GM18505 (cell line): ENCODE measurements around the gene CBL.

Experiments
- ATAC-seq: cut with Tn5 transposase; IDR thresholded peaks from one replicate; pipeline ENCODE4 v1.9.1; 2021; ENCODE audit not compliant: unreplicated experiment
- POLR2A ChIP-seq: IDR thresholded peaks from 4 replicates; pipeline ENCODE4 v1.6.1; 2011; ENCODE audit warnings: borderline replicate concordance; ENCODE audit not compliant: insufficient read depth, insufficient read length; ENCODE audit errors: extremely low read depth

The CBL gene

DNA sequence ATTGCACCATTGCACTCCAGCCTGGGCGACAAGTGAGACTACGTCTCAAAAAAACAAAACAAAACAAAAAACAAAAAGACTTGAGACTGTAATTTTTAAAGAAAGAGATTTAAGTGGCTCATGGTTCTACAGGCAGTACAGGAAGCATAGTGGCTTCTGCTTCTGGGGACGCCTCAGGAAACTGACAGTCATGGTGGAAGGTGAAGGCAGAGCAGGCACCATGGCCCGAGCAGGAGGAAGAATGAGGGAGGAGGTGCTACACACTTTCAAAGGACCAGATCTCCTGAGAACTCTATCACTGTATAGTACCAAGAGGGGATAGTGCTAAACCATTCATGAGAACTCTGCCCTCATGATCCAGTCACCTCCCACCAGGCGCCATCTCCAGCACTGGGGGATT lies 52.0 kb downstream of the CBL start:
- ATAC-seq = no peak
- TF ChIP-seq POLR2A = no peak

DNA sequence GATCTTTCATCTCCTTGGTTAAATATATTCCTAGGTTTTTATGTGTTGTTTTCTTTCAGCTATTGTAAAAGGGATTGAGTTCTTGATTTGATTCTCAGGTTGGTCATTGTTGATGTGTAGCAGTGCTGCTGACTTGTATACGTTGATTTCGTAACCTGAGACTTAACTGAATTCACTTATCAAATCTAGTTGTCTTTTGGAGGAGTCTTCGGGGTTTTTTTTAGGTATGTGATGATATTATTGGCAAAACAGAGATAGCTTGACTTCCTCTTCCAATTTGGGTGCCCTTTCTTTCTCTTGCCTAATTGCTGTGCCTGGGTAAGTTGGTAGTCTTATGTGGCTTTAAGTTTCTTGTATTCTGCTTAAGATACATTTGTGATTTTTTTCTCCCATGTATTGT lies 52.8 kb downstream of the CBL start:
- no peak for TF ChIP-seq POLR2A
- ATAC-seq = no peak

DNA sequence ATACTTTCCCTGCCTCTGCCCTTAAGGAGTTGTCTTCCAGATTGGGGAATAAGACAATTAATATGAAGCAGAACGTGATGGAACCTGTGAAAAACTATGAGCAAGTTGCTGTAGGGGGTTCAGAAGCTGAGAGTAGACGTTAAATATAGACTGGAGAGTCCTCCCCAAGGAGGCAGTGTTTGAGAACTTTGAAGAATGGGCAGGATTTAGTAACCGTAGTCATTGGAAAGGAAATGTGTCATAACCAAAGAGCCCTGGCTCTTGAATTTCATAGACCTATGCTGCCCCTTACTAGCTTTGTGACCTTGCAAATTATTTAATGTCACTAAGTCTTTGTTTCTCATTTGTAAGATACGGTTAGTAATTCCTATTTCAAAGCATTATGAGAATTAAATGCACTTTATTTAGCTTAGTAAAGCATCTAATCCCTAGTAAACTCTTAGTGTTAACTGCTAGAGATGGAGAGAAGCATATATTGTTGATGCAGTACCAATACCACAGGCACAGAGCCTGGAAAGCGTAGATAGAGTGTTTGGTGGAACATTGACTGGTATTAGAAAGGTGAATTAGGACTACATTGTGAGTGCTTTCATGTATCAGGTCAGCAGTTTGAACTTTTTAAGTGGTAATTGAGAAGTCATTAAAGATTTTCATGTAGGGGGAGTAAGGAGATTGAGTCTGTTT lies 56.7 kb downstream of the CBL start:
- no peak for TF ChIP-seq POLR2A
- ATAC-seq = no peak

DNA sequence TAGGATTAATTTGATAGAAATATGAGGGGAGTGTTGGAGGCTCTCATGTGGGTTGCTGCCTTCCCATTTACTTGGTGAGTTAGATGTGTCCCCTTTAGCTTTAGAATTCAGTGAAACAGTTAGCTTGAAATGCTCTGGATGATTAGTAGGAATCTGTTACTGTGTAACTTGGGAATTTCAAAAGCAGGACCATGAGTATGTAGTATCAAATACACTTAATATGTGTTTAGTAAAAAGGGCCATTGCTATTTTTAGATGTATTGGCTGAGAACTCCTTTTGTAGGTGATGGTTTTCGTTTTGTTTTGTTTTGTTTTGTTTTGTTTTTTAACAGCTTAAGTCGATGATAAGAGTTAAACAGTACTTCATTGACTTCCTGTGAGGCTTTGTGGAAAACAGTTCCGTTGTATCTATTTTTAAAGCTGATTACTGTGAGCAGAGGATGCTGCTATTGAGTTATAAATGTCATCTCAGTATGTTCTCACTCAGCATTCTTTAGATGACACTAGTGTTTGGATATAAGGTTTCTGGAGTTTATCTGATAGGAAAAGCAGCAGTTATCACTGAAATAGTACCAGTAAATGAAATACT lies 57.3 kb downstream of the CBL start:
- no peak for ATAC-seq
- no peak for TF ChIP-seq POLR2A

DNA sequence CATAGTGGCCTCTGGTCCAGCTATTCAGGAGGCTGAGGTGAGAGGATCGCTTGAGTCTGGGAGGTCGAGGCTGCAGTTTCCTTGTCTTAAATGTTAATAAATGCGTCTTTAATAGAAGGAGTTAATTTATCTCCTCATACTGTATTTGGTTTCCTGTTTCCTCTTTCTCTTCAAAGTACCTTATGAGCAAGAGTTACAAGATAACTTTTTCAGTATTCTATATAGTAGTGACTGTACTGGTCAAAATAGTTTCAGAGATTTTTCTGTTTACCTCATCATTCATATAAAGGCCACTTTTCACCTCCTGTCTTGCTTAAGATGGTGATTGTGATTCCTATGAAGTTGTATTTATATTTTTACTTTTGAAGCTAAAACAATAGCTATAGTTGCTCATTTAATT lies 59.9 kb downstream of the CBL start:
- TF ChIP-seq POLR2A = no peak
- ATAC-seq = no peak

DNA sequence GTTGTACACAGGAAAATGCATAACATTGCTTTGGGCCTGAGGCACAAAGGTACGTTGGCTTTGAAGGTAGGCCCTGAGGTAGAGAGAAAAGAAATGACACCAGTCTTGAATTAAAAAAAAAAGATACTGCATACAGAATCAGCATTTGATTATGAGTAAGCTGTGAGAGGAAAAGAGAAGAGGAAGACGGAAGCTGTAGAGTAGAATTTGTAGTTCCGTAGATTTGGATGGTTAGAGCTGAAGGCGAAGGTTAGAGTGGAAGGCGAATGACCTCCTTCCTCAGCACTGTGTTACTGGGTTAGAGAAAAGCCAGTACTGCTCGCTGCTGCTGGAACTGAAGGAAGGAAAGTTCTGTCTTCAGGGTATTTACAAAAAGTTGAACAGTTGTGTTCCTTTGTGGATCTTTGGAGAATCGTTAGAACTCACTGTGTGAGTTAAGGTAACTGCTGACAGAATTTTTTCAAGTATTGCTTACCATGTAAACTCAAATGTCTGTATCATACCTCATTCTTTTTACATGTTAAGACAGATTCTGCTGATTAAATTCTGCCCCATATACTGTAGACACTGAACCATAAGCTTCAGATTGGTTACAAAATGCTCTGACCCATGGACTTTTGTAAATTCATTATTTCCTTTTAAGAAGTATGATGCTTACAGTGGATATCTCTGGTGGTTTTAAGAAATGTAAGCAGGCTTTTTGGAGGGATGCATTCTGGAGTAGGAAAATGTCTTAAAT lies 60.5 kb downstream of the CBL start:
- no peak for ATAC-seq
- TF ChIP-seq POLR2A = no peak

DNA sequence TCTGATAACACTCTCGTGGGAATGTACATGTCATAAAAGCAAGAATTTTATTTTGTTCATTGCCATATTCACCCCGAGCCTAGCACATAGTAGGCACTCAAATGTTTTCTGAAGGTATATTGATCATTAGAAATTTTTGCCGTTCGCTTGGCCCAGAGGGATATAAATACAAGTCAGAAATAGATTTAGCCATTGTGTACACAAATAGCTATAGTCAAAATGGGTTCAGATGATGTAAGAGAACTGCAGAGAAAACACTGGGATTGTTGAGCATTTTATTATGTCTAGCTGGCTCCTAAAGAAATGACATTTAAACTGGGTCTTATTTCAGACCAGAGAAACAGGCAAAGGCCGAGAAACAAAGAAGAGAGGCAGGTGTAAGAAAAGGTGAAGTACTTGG lies 61.5 kb downstream of the CBL start:
- ATAC-seq = no peak
- no peak for TF ChIP-seq POLR2A

DNA sequence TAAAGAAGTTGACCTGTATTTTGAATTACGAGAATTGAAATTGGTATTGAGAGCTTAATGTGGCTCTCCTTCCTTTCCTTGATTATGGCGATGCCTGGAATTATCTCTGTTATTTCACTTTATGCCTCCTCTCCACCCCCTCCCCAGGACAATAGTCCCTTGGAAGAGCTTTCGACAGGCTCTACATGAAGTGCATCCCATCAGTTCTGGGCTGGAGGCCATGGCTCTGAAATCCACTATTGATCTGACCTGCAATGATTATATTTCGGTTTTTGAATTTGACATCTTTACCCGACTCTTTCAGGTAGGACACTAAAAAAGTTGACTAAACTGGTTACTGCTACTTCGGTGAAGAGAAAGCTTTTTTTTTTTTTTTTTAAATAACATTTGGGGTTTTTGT lies 67.6 kb downstream of the CBL start:
- no peak for TF ChIP-seq POLR2A
- no peak for ATAC-seq

DNA sequence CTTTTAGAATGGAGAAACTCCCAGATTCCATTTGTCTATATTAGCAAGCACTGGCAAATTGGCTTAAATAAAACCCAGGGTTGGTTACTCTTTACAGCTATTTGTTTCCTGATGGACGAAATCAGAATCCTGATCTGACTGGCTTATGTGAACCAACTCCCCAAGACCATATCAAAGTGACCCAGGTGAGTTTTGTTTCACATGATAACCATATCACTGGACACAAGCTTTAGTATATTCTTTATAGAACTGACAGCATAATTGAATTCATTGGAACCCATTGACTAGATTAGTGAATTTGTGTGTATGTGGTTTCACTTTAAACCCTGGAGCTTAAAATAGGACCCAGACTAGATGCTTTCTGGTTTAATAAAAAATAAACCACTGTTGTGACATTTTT lies 71.5 kb downstream of the CBL start:
- TF ChIP-seq POLR2A = no peak
- ATAC-seq = no peak

DNA sequence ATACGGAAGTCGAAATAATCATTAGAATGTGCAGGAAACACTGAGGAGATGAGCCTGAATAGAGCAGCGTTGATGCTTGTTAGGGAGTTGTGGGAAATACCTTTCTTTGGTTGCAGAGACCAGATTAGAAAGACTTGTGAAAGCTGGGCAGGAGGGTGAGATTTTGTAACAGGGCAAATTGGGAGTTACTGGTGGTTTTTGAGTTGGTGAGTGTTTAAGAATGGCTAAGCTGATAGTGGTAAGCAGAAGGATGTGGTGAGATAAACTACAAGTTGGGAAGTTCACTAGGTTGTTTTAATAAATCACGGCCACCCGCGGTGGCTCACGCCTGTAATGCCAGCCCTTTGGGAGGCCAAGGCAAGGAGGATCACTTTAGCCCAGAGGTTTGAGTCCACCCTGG lies 76.4 kb downstream of the CBL start:
- no peak for TF ChIP-seq POLR2A
- ATAC-seq = no peak

DNA sequence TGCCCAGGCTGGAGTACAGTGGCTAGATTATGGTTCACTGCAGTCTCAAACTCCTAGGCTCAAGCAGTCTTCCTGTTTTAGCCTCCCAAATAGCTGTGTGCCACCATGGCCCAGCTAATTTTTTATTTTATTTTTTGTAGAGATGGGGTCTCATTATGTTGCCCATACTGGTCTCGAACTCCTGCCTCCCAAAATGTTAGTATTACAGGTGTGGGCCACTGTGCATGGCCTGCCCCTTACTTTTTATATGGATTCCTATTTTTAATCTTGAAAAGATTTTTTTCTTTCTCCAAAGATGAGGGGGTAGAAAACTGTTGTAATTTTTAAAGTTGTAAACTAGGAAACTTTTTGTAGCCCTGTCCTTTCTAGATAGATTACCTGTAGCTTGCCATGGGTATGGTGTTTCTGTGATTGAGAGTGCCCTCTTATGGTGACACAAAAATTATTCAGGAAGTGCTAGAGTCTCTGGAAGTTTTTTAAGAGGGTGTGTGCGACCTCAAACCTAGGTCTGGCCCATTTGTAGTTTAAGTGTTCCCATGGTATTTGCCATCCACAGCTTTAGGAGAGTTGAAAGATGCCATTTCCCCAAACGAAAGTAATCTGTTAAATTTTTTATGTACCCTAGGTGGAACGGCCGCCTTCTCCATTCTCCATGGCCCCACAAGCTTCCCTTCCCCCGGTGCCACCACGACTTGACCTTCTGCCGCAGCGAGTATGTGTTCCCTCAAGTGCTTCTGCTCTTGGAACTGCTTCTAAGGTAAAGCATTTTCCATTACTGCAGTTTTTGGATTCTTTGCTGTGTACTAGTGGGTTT lies 78.4 kb downstream of the CBL start:
- no peak for TF ChIP-seq POLR2A
- no peak for ATAC-seq

DNA sequence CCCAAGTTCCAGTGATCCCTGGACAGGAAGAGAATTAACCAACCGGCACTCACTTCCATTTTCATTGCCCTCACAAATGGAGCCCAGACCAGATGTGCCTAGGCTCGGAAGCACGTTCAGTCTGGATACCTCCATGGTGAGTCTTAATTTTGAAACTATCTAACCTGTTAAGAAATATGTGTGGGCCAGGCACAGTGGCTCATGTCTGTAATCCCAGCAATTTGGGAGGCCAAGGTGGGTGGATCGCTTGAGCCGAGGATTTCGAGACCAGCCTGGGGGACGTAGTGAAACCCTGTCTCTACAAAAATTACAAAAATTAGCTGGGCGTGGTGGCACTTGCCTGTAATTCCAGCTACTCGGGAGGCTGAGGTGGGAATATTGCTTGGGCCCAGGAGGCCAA lies 79.3 kb downstream of the CBL start:
- no peak for TF ChIP-seq POLR2A
- no peak for ATAC-seq

DNA sequence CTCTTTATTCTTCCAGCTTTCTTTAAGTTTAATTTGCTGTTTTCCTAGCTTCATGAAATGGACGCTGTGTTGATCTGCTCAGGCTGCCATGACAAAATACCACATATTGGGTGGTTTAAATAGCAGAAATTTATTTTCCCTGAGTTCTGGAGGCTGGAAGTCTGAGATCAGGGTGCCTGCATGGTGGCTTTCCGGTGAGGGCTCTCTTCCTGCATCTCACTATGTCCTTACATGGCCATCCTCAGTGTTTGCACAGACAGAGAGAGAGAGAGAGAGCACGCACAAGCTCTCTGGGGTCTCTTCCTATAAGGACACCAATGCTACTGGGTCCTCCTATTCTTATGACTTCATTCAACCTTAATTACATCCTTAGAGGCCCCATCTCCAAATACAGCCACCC lies 82.1 kb downstream of the CBL start:
- TF ChIP-seq POLR2A = no peak
- ATAC-seq = no peak
